GM12874 (cell line): ENCODE data around the gene CCDC167.

Source experiments
- TF ChIP-seq, protein P1 (sequence below): IDR thresholded peaks from 2 replicates; pipeline ENCODE4 v1.5.1; 2011; ENCODE audit warnings: low read depth, mild to moderate bottlenecking, control low read depth, low read length, moderate library complexity; ENCODE audit not compliant: insufficient read depth

Gene CCDC167

DNA sequence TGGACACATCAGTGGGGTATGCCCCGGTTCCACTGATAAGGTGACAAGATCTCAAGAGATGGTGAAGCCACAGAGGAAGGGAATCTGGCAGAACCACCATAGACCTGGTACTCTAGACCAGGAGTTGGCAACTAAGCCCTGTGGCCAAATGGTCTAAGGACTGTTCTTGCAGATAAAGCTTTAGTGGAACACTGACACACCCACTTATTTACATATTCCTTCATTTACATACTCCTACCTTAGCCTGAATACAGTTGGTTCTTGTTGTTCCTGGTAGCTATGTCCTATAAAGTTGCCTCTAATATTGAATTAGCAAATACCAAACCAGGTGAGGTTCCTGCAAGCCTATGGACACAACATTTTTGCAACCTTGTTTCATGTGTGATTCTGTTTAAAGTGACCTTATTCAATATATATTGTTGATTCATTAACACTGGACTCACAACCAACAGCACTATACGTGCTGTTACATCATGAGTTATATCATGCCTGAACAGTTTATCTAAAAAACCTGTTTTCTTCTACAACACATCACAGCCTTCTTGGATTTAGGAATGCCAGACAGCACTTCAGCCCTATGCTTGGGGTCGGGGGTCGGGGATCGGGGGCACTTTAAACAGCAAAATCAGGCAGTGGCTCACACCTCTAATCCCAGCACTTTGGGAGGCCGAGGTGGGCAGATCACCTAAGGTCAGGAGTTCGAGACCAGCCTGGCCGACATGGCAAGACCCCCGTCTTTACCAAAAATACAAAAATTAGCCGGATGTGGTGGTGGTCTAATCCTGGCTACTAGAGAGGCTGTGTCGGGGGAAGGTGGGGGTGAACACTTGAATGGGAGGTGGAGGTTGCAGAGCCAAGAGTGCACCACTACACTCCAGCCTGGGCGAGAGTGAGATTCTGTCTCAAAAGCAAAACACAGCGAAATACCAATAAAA is 2.5 kb downstream of the CCDC167 start:
- TF ChIP-seq, protein P1, sequence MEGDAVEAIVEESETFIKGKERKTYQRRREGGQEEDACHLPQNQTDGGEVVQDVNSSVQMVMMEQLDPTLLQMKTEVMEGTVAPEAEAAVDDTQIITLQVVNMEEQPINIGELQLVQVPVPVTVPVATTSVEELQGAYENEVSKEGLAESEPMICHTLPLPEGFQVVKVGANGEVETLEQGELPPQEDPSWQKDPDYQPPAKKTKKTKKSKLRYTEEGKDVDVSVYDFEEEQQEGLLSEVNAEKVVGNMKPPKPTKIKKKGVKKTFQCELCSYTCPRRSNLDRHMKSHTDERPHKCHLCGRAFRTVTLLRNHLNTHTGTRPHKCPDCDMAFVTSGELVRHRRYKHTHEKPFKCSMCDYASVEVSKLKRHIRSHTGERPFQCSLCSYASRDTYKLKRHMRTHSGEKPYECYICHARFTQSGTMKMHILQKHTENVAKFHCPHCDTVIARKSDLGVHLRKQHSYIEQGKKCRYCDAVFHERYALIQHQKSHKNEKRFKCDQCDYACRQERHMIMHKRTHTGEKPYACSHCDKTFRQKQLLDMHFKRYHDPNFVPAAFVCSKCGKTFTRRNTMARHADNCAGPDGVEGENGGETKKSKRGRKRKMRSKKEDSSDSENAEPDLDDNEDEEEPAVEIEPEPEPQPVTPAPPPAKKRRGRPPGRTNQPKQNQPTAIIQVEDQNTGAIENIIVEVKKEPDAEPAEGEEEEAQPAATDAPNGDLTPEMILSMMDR: no peak

DNA sequence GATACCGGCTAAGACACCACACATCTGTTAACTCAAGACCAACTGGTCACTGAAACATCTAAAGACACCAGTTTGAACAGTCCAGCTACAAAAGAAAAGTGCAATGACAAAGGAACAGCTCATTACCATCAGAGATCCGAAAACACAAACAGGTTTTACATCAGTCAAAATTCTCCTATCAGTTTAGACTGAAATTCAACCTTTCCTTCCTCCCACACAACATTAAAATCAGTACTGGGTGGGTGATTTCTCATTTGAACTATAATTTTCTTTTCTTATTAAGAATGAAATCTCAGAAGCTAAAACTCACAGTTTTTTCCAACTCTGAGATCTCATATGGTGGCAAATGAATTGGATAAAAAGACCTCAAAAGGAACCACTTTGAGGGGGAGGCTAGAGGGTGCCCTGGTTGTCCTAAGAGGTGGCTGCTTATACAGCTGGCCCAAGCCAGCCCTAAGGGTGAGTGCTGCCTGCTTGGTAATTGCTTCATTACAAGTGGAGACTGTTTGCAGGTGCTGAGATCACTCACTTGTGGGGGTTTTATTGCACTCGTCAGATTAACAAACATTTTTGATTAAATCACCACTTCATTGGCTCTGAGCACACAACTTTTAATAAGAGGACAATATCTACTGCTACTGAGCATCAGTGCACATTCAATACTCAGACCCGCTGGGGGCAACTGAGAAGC is 4.3 kb downstream of the CCDC167 start:
- TF ChIP-seq, protein P1: no peak

DNA sequence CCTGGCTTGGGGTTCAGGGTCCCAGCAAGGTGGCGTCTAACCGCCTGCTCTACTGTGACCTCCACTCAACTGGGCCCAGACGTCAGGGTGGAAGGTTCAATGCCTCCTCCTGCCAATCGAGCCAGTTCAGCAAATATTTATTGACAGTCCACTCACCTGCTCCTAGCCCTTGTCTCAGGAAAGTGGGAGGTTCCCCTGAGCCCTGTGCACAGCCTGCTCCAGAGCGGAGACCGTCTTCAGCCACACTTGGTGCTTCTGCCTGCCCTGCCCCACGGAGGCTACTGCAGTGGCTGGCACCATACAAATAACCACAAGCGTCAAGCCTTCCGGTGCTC is 6.1 kb downstream of the CCDC167 start:
- TF ChIP-seq, protein P1: no peak

DNA sequence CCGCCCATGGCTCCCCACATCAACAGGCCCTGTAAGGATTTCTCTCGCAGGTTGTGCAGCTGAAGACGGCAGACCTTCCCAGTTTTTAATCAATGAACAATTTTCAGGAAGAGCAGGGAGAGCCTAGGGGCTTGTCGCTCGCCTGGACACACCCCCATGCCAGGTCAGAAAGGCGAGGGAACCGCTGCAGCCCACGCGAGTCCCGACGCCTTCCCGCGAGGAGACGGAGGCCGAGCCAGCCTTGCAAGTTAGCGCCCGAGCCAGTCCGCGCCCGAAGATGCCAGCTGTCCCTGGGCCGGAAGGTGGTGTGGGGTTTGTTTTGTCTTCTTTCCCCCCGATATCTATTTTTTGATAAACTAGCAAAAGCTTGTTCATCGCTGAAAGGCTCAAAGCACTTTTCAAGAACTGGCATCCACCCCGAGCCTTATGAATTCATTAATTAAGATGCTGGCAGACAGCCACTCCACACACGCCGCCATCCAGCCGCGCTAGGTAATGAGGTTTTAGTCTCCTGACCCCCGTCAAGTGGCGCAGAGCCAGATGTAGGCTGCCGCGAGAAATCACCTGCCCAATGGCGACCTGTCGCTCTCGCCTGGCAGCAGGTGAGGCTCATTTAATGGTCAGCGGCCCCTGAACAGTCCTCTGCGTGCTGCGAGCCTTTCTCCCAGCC is 6.6 kb downstream of the CCDC167 start:
- TF ChIP-seq, protein P1: no peak

DNA sequence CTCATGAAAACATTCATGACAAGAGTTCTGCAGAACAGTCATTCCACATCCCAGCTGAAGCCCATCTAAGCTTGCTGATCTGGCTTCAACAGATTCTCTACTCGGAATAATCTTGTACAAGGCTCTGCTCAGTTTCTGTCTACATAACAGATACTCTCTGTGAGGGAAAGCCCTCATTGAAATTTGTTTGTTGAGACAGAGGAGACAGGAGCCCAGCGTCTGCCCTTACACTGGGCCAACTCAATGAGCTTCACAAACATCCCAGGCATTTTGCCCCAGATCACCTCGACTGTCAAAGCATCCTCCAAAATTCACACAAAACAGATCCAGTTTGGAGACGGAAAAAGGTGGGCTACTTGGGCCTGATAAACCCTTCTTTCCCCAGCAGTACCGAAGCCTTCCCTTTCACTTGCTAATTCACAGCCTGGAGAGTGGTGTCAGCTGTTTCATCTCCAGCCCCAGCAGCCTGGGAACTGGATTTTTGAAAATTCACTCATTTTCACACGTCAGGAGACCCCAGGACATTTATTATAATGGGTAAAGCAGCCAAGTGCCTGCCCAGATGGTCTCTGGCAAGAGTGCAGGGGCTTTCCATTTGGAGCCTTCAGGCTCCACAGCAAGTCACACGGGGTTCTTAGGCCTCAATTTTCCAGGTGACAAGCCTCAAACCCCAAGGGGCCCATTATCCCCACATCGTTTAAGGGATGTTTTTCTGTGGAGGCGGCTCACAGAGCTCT is 7.3 kb downstream of the CCDC167 start:
- TF ChIP-seq, protein P1: no peak

DNA sequence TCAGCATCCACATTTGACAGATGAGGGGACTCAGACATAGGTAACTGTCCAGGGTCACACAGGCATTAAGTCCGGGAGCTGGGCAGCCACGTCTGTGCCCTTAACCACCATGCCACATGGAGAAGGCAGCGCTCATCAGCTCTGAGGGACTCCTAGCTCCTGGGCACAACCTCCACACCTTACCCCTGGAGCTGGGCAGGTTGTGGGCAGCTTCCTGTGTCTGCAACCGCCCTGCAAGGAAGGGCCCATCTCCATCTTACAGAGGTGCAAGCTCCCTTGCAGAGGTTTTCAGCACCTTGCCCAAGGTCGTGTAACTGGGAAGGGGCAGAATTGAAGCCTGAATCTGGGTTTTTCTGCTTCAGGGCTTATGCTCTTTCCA is 7.9 kb downstream of the CCDC167 start:
- TF ChIP-seq, protein P1: no peak

DNA sequence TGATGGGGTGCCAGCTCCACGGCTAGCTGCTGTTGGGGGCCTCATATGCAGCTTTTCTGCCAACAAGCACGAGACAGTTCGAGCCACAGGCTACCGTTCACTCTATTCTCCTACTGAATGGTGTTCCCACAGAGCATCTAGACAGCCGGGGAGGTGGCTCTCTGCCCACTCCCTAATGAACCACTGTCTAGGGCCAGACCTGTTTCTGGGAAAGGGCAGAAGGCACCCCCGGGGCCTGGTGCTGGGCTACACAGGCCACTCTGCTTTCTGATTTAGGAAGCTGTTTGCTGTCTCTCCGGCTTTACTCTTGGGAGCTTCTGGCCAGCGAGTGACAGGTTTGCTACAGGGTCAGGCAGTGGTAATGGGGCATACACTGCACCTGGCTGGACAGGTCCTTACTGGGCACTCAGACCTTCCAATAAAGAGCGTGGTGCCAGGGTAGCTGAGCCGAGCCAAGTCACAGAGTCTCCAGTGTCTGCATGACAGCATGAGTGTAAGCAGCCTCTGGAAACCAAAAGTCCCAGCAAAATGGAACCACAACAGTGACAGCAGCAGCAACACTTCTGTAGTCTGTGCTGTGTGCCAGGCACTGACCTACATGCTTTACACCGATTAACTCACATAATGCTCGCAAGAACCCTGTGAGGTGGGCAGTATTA is 8.4 kb downstream of the CCDC167 start:
- TF ChIP-seq, protein P1: no peak
